DND-41 (cell line): ENCODE data around the gene GPRASP3.

Source experiments
- ATAC-seq: fragments of 200-7000 bp; cut with Tn5 transposase; 3 replicates; pipeline ENCODE4 v1.9.1; 2021; ENCODE audit warnings: low read depth; ENCODE audit not compliant: insufficient read depth
- DNase-seq: peaks from one replicate; pipeline ENCODE4 v3.0.0-alpha.2; 2020
- H2AFZ ChIP-seq: 2 replicates; pipeline ENCODE4 v1.6.0; 2012; ENCODE audit warnings: low read depth, low read length
- H3K27ac ChIP-seq: 2 replicates; pipeline ENCODE4 v1.5.1; 2012; ENCODE audit warnings: low read length, inconsistent platforms
- H3K27me3 ChIP-seq: fragments of 200-600 bp; sonication (generic); 2 replicates; pipeline ENCODE4 v1.6.0; 2012; ENCODE audit warnings: low read length, mild to moderate bottlenecking, inconsistent platforms; ENCODE audit not compliant: insufficient read depth, poor library complexity
- H3K36me3 ChIP-seq: 2 replicates; pipeline ENCODE4 v1.5.1; 2012; ENCODE audit warnings: low read length, inconsistent platforms; ENCODE audit not compliant: insufficient read depth
- H3K4me1 ChIP-seq: 2 replicates; pipeline ENCODE4 v1.5.1; 2012; ENCODE audit warnings: mild to moderate bottlenecking, low read length; ENCODE audit not compliant: insufficient read depth
- H3K4me2 ChIP-seq: 2 replicates; pipeline ENCODE4 v1.6.0; 2012; ENCODE audit warnings: mild to moderate bottlenecking, moderate library complexity, low read length, inconsistent platforms; ENCODE audit not compliant: insufficient read depth
- H3K4me3 ChIP-seq, 2 experiments: fragments of 200-600 bp in 1 of 2; shearing (Covaris generic) in 1 of 2; 2 replicates each; pipeline ENCODE4 v1.5.1; 2012 to 2016; ENCODE audit warnings: inconsistent platforms in 2 of 2, low read length in 2 of 2, mild to moderate bottlenecking in 2 of 2, low read depth in 1 of 2, moderate library complexity in 1 of 2
- H3K79me2 ChIP-seq: 2 replicates; pipeline ENCODE4 v1.6.0; 2012; ENCODE audit warnings: low read length, inconsistent platforms; ENCODE audit not compliant: insufficient read depth
- H3K9ac ChIP-seq: 2 replicates; pipeline ENCODE4 v1.6.0; 2012; ENCODE audit warnings: low read depth, mild to moderate bottlenecking, inconsistent platforms, low read length, moderate library complexity
- H3K9me3 ChIP-seq: 2 replicates; pipeline ENCODE4 v1.5.1; 2012; ENCODE audit warnings: low read length, moderate library complexity, mild to moderate bottlenecking, inconsistent platforms; ENCODE audit not compliant: insufficient read depth, severe bottlenecking
- H4K20me1 ChIP-seq: 2 replicates; pipeline ENCODE4 v1.6.0; 2012; ENCODE audit warnings: low read length; ENCODE audit not compliant: insufficient read depth
- EZH2 ChIP-seq: IDR thresholded peaks from 3 replicates; pipeline ENCODE4 v1.6.1; 2012; ENCODE audit warnings: borderline replicate concordance, low read depth, mild to moderate bottlenecking, moderate library complexity, low read length, inconsistent platforms; ENCODE audit not compliant: severe bottlenecking
- TF ChIP-seq, protein P1 (sequence below): IDR thresholded peaks from 2 replicates; pipeline ENCODE4 v1.5.1; 2012; ENCODE audit warnings: borderline replicate concordance, low read length, moderate library complexity, mild to moderate bottlenecking; ENCODE audit not compliant: poor library complexity, severe bottlenecking; ENCODE audit errors: extremely low read depth

GPRASP3 gene

DNA sequence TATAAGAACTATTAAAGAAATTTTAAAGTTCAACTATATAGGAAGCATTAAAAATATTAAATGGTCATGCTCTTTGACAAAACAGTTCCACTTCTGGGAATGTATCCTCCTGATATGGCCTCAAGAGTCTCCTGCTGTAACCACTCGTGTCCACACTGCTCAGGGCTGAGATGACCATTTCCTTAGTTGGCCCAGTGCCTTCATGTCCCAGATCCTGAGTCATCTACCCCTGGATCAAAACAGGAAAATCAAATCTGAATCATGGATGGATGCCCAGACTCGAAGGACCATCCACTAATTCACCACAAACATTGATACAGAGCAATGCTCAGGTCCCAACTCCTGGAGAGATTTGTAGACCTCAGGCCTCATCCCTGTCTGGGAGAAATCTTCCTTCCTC lies 44.7 kb downstream of the GPRASP3 start:
- H3K79me2 ChIP-seq, result peaks cover 11% of the 10 kb centered on the region
- no peak for ATAC-seq
- no peak overlapping the region for H3K4me3 ChIP-seq
- H3K36me3 ChIP-seq, result no peaks in the 10 kb centered on the region
- no peaks in the 10 kb centered on the region for H4K20me1 ChIP-seq
- no peak overlapping the region for H3K4me2 ChIP-seq
- no peak for DNase-seq
- no peak for TF ChIP-seq EZH2
- H3K27me3 ChIP-seq, result no peaks in the 10 kb centered on the region
- H3K4me1 ChIP-seq, result peaks cover 7% of the 10 kb centered on the region
- H3K9ac ChIP-seq, result no peak overlapping the region
- no peaks in the 10 kb centered on the region for H3K9me3 ChIP-seq
- H3K27ac ChIP-seq, result no peak overlapping the region
- no peak overlapping the region for H2AFZ ChIP-seq

DNA sequence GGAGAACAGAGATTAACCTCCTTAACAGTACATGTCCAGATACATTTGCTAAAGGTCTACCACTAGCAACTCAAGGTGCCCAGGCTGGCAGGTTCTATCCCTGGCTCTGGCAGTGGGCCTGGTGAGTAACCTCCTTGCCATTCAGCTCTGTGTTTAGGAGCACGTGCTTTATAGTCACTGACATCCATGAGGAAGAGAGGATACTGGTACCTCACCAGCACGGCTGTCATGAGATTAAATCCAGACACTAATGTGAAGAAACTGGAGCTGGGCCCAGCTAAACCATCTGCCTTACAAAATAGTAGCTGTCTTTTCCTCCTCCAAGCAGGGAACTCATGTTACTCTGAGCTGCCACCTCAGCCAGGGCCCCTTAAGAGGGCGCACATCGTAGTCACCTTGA lies 45.3 kb downstream of the GPRASP3 start:
- H3K27ac ChIP-seq, result no peak overlapping the region
- H4K20me1 ChIP-seq, result no peaks in the 10 kb centered on the region
- no peak overlapping the region for H3K4me2 ChIP-seq
- H3K9me3 ChIP-seq, result no peaks in the 10 kb centered on the region
- no peaks in the 10 kb centered on the region for H3K27me3 ChIP-seq
- TF ChIP-seq EZH2, result no peak
- TF ChIP-seq, protein P1, sequence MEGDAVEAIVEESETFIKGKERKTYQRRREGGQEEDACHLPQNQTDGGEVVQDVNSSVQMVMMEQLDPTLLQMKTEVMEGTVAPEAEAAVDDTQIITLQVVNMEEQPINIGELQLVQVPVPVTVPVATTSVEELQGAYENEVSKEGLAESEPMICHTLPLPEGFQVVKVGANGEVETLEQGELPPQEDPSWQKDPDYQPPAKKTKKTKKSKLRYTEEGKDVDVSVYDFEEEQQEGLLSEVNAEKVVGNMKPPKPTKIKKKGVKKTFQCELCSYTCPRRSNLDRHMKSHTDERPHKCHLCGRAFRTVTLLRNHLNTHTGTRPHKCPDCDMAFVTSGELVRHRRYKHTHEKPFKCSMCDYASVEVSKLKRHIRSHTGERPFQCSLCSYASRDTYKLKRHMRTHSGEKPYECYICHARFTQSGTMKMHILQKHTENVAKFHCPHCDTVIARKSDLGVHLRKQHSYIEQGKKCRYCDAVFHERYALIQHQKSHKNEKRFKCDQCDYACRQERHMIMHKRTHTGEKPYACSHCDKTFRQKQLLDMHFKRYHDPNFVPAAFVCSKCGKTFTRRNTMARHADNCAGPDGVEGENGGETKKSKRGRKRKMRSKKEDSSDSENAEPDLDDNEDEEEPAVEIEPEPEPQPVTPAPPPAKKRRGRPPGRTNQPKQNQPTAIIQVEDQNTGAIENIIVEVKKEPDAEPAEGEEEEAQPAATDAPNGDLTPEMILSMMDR, result no peak
- H3K4me3 ChIP-seq, result no peak overlapping the region
- no peak overlapping the region for H2AFZ ChIP-seq
- H3K9ac ChIP-seq, result no peak overlapping the region
- ATAC-seq (no peak), DNase-seq (no peak)
- H3K79me2 ChIP-seq, result peaks cover 12% of the 10 kb centered on the region
- peaks cover 10% of the 10 kb centered on the region for H3K4me1 ChIP-seq
- H3K36me3 ChIP-seq, result no peaks in the 10 kb centered on the region

DNA sequence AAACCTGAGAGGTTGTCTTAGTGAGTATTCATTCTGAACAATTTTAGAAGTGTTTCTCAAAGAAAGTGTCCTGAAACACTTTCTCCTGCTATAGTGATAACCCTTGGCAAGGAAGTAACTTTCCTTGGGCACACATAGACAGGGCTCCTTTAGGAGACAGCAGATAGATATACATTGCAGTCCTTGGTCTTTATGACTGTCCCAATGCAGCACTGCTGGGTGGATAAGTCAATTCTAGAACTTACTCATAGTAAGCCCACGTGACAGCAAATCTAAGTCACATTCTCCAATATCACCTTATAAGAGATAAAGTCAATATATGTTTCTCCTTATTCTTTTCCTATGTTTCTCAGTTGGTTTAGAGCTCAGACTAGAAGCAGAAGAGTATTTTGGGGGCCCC lies 46.7 kb downstream of the GPRASP3 start:
- no peaks in the 10 kb centered on the region for H3K9me3 ChIP-seq
- H2AFZ ChIP-seq, result no peak overlapping the region
- H3K9ac ChIP-seq, result no peak overlapping the region
- no peak overlapping the region for H3K4me3 ChIP-seq
- H3K27me3 ChIP-seq, result no peaks in the 10 kb centered on the region
- H3K27ac ChIP-seq, result no peak overlapping the region
- no peak for ATAC-seq
- H3K4me1 ChIP-seq, result peaks cover 13% of the 10 kb centered on the region
- H3K4me2 ChIP-seq, result no peak overlapping the region
- no peaks in the 10 kb centered on the region for H3K36me3 ChIP-seq
- peaks cover 12% of the 10 kb centered on the region for H3K79me2 ChIP-seq
- no peak for TF ChIP-seq EZH2
- TF ChIP-seq, protein P1, result no peak
- no peaks in the 10 kb centered on the region for H4K20me1 ChIP-seq
- no peak for DNase-seq

DNA sequence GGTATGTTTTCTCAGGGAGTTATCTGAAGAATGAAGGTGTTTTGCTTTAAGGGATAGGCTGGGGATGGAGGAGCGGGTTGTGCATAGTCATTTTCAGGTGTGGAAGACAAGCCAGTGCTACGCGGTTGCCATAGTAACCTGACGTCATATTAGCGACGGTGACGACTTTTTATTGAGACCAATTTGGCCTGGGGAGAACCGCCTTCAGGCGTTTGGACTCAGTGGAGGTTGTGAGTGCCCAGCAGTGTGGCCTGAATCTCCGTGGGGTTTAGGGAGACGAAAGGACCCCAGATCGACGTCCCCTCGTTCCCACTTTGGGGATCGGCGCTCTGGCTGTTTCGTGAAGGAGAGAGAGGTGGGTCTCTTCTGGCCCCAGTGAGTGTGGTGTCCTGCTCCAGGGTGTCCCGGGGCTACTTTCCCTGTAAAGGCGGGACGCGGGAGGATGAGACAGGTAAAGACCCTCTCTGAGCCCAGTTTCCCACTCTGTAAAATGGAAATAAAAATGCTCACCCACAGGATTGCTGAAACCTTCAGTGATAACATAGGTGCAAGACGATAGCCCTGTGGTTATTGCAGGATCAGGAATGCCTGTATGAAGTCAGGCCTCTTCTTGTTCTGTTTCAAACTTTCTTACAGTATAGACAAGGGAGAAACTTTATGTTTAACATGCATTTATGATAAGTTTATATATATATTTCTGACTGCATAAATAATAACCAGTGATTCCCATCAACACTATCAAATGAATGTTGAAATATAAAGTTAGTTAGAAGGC lies 48.6 kb downstream of the GPRASP3 start:
- H3K36me3 ChIP-seq, result no peaks in the 10 kb centered on the region
- H3K4me3 ChIP-seq, result peak overlapping the region; percentile 65 to 83; a peak in 3 of 4 replicates
- H3K9me3 ChIP-seq, result no peaks in the 10 kb centered on the region
- DNase-seq, result peak; percentile 78
- ATAC-seq, result peak; percentile 89
- H2AFZ ChIP-seq, result peak overlapping the region; percentile 90
- peaks cover 12% of the 10 kb centered on the region for H3K79me2 ChIP-seq
- peak overlapping the region; percentile 78 for H3K27ac ChIP-seq
- peaks cover 13% of the 10 kb centered on the region for H3K4me1 ChIP-seq
- no peaks in the 10 kb centered on the region for H3K27me3 ChIP-seq
- TF ChIP-seq EZH2, result no peak
- TF ChIP-seq, protein P1, result no peak
- no peaks in the 10 kb centered on the region for H4K20me1 ChIP-seq
- H3K4me2 ChIP-seq, result peak overlapping the region; percentile 66
- H3K9ac ChIP-seq, result peak overlapping the region; percentile 69
